Measurements from ENCODE around the gene SMYD1. TPM values are rescaled to one million over a fixed set of nuclear protein-coding genes. Genes with fewer than 3 reads are reported as not detected.

SMYD1 gene
- total RNA-seq, 1 experiment from 2014 or later, result not detected

- ChIA-PET POLR2A (no interaction called here), CTCF (no interaction called here)
- no TSS peak for BruUV-seq (replicated peaks)
- Histone ChIP-seq H3K4me1 (ENCODE audit: control insufficient read depth, insufficient read depth, low read length) (no peaks in the 10 kb centered on the region), H3K4me3 (ENCODE audit: low read depth in 2 of 2, low read length in 2 of 2) (no peak overlapping the region), H3K27me3 (ENCODE audit: control insufficient read depth, insufficient read depth, low read length) (peaks cover 3% of the 10 kb centered on the region), H3K9me3 (ENCODE audit: control insufficient read depth, insufficient read depth, low read depth, low read length) (no peaks in the 10 kb centered on the region), H3K27ac (ENCODE audit: low read length) (no peak overlapping the region), H3K36me3 (ENCODE audit: control insufficient read depth, insufficient read depth, low read length) (no peaks in the 10 kb centered on the region)
- DNase-seq (ENCODE audit: low read depth, low spot score) (no peak), ATAC-seq (no peak)
- intact Hi-C loops (cut with micrococcal nuclease; ENCODE audit: unreplicated experiment) (no loop called here), in situ Hi-C loops (cut with HindIII; ENCODE audit: low pct_unique_long_range_greater_than_20kb, low sequenced_read_pairs) (no loop called here)
- TF ChIP-seq TCF7L2 (IDR thresholded peaks at IDR 0.05; ENCODE audit: low read depth, low read length), result no peak
- no peak for TF ChIP-seq SIN3A (IDR thresholded peaks at IDR 0.05; ENCODE audit: borderline replicate concordance, insufficient read depth, low read depth, low read length)
Observed at GRCh38 chr2:88123975-88124917, 56.6 kb downstream of the SMYD1 start.

- BruUV-seq (replicated peaks), result no TSS peak
Observed at GRCh38 chr2:88125344-88125923, 57.8 kb downstream of the SMYD1 start.

GRCh38 chr2:88125924-88126771, 58.5 kb downstream of the SMYD1 start:
- ChIA-PET CTCF (no interaction called here), POLR2A (no interaction called here)
- Histone ChIP-seq H3K27ac (ENCODE audit: low read length) (no peak overlapping the region), H3K9me3 (ENCODE audit: control insufficient read depth, insufficient read depth, low read depth, low read length) (no peaks in the 10 kb centered on the region), H3K4me1 (ENCODE audit: control insufficient read depth, insufficient read depth, low read length) (no peaks in the 10 kb centered on the region), H3K4me3 (ENCODE audit: low read depth in 2 of 2, low read length in 2 of 2) (no peak overlapping the region), H3K27me3 (ENCODE audit: control insufficient read depth, insufficient read depth, low read length) (no peaks in the 10 kb centered on the region; the same call in none of the 2 replicates), H3K36me3 (ENCODE audit: control insufficient read depth, insufficient read depth, low read length) (no peaks in the 10 kb centered on the region)
- no peak for TF ChIP-seq REST (IDR thresholded peaks at IDR 0.05; ENCODE audit: insufficient read depth in 1 of 2, low read depth in 2 of 2, low read length in 1 of 2)
- TF ChIP-seq CTCF (IDR thresholded peaks at IDR 0.05), result no peak
- TF ChIP-seq TCF7L2 (IDR thresholded peaks at IDR 0.05; ENCODE audit: low read depth, low read length), result no peak
- TF ChIP-seq SIN3A (IDR thresholded peaks at IDR 0.05; ENCODE audit: borderline replicate concordance, insufficient read depth, low read depth, low read length), result no peak
- TF ChIP-seq POLR2AphosphoS5 (IDR thresholded peaks at IDR 0.05; ENCODE audit: low read depth, low read length), result no peak
- in situ Hi-C loops (cut with HindIII; ENCODE audit: low pct_unique_long_range_greater_than_20kb, low sequenced_read_pairs), result no loop called here
- DNase-seq (ENCODE audit: low read depth, low spot score) (no peak), ATAC-seq (no peak)
- no TSS peak for BruUV-seq (replicated peaks)
- intact Hi-C loops (cut with micrococcal nuclease; ENCODE audit: unreplicated experiment), result no loop called here

More at GRCh38 chr2:88125344-88125923, 57.8 kb downstream of the SMYD1 start:
- DNase-seq (ENCODE audit: low read depth, low spot score) (no peak), ATAC-seq (no peak)
- no peaks in the 10 kb centered on the region; the same call in none of the 2 replicates for H3K27me3 ChIP-seq (ENCODE audit: control insufficient read depth, insufficient read depth, low read length)
- no peaks in the 10 kb centered on the region for H3K9me3 ChIP-seq (ENCODE audit: control insufficient read depth, insufficient read depth, low read depth, low read length)
- ChIA-PET POLR2A (no interaction called here), CTCF (no interaction called here)
- in situ Hi-C loops (cut with HindIII; ENCODE audit: low pct_unique_long_range_greater_than_20kb, low sequenced_read_pairs) (no loop called here), intact Hi-C loops (cut with micrococcal nuclease; ENCODE audit: unreplicated experiment) (no loop called here)
- H3K27ac ChIP-seq (ENCODE audit: low read length), result no peak overlapping the region
- no peak overlapping the region for H3K4me3 ChIP-seq (ENCODE audit: low read depth in 2 of 2, low read length in 2 of 2)
- H3K36me3 ChIP-seq (ENCODE audit: control insufficient read depth, insufficient read depth, low read length), result no peaks in the 10 kb centered on the region
- no peaks in the 10 kb centered on the region for H3K4me1 ChIP-seq (ENCODE audit: control insufficient read depth, insufficient read depth, low read length)
- TF ChIP-seq CTCF (IDR thresholded peaks at IDR 0.05), result no peak
- TF ChIP-seq SIN3A (IDR thresholded peaks at IDR 0.05; ENCODE audit: borderline replicate concordance, insufficient read depth, low read depth, low read length), result no peak
- no peak for TF ChIP-seq TCF7L2 (IDR thresholded peaks at IDR 0.05; ENCODE audit: low read depth, low read length)

All from Panc1 (cell line).